Liver (tissue), 9 donors: Measurements from ENCODE around the gene ATG14. TPM values are rescaled to one million over a fixed set of nuclear protein-coding genes. Genes with fewer than 3 reads are reported as not detected.

Experiments
- DNase-seq: peaks from one replicate; pipeline ENCODE4 v3.0.0-alpha.2; 2017; ENCODE audit warnings: low spot score
- H3K27ac ChIP-seq, 2 donors: one replicate each; pipeline ENCODE4 v1.7.0; 2013; ENCODE audit warnings: inconsistent platforms in 2 of 2, low read length in 2 of 2, control low read depth in 1 of 2, low read depth in 1 of 2, mild to moderate bottlenecking in 1 of 2
- H3K27me3 ChIP-seq, 4 donors: one replicate each; pipeline versions ENCODE4 v1.6.1 to v1.7.0; 2013; ENCODE audit warnings: low read length in 3 of 4, inconsistent platforms in 1 of 4, mild to moderate bottlenecking in 1 of 4, moderate library complexity in 1 of 4; ENCODE audit not compliant: control insufficient read depth in 4 of 4, insufficient read depth in 4 of 4
- H3K36me3 ChIP-seq, 4 donors: one replicate each; pipeline versions ENCODE4 v1.6.1 to v1.7.0; 2013; ENCODE audit warnings: low read length in 3 of 4, mild to moderate bottlenecking in 3 of 4, low read depth in 1 of 4, moderate library complexity in 1 of 4; ENCODE audit not compliant: control insufficient read depth in 4 of 4, insufficient read depth in 3 of 4
- H3K4me1 ChIP-seq, 4 donors: one replicate each; pipeline versions ENCODE4 v1.6.1 to v1.7.0; 2013; ENCODE audit warnings: low read length in 3 of 4, mild to moderate bottlenecking in 3 of 4, moderate library complexity in 1 of 4; ENCODE audit not compliant: control insufficient read depth in 4 of 4, insufficient read depth in 4 of 4
- H3K4me3 ChIP-seq, 3 donors: one replicate each; pipeline versions ENCODE4 v1.6.1 to v1.7.0; 2013; ENCODE audit warnings: low read length in 3 of 3, control low read depth in 1 of 3, low read depth in 1 of 3, mild to moderate bottlenecking in 1 of 3
- H3K9ac ChIP-seq, 2 donors: one replicate each; pipeline ENCODE4 v1.7.0; 2013; ENCODE audit warnings: low read length in 2 of 2, mild to moderate bottlenecking in 2 of 2, moderate library complexity in 2 of 2, control low read depth in 1 of 2, low read depth in 1 of 2
- H3K9me3 ChIP-seq, 4 donors: one replicate each; pipeline versions ENCODE4 v1.6.1 to v1.7.0; 2013; ENCODE audit warnings: low read length in 3 of 4; ENCODE audit not compliant: control insufficient read depth in 4 of 4
- FOXA1 ChIP-seq: IDR thresholded peaks from 2 replicates; pipeline ENCODE4 v1.6.1; 2016; ENCODE audit warnings: antibody characterized with exemption
- FOXA2 ChIP-seq: IDR thresholded peaks from 2 replicates; pipeline ENCODE4 v1.6.1; 2016; ENCODE audit warnings: antibody characterized with exemption
- GABPA ChIP-seq, 2 donors: IDR thresholded peaks in 1 of 2; conservative IDR thresholded peaks in 1 of 2; 2 replicates each; pipeline ENCODE4 v1.6.1; 2016; ENCODE audit warnings: antibody characterized with exemption in 2 of 2, mild to moderate bottlenecking in 1 of 2, moderate library complexity in 1 of 2
- HNF4A ChIP-seq, 2 donors: conservative IDR thresholded peaks; 2 replicates each; pipeline ENCODE4 v1.6.1; 2016; ENCODE audit warnings: antibody characterized with exemption in 2 of 2, mild to moderate bottlenecking in 2 of 2
- HNF4G ChIP-seq: IDR thresholded peaks from 2 replicates; pipeline ENCODE4 v1.6.1; 2016; ENCODE audit warnings: antibody characterized with exemption
- NR2F2 ChIP-seq: IDR thresholded peaks from 2 replicates; pipeline ENCODE4 v1.6.1; 2016; ENCODE audit warnings: antibody characterized with exemption
- RAD21 ChIP-seq, 2 donors: IDR thresholded peaks; 2 replicates each; pipeline ENCODE4 v1.6.1; 2016; ENCODE audit warnings: antibody characterized with exemption in 2 of 2, mild to moderate bottlenecking in 2 of 2
- RXRA ChIP-seq, 2 donors: IDR thresholded peaks; 2 replicates each; pipeline ENCODE4 v1.6.1; 2017 to 2018; ENCODE audit warnings: antibody characterized with exemption in 2 of 2, mild to moderate bottlenecking in 1 of 2
- SP1 ChIP-seq: IDR thresholded peaks from 2 replicates; pipeline ENCODE4 v1.6.1; 2018; ENCODE audit warnings: antibody characterized with exemption, mild to moderate bottlenecking
- TAF1 ChIP-seq: conservative IDR thresholded peaks from 2 replicates; pipeline ENCODE4 v1.6.1; 2016; ENCODE audit warnings: antibody characterized with exemption, mild to moderate bottlenecking
- YY1 ChIP-seq: IDR thresholded peaks from 2 replicates; pipeline ENCODE4 v1.6.1; 2016; ENCODE audit warnings: antibody characterized with exemption, mild to moderate bottlenecking
- WGBS: extraction: QIAGEN DNeasy Blood & Tissue Kit; methylation state at CpG from one replicate; pipeline ENCODE4 v1.1.7; 2013; 5-methylcytosine and 5-hydroxymethylcytosine counted together
- polyA plus RNA-seq, 2 donors: library from polyadenylated mRNA; stranded (reverse) in 1 of 2; unstranded in 1 of 2; fragments of 200-250 nt in 1 of 2; fragments of >200 nt in 1 of 2; fragmentation: Nextera tagmentation in 1 of 2; extraction: Ambion mirVana in 1 of 2; gene quantifications; one replicate each; pipeline versions ENCODE4 v1.2.1 to v1.2.3, GENCODE V29; 2013 to 2015
- total RNA-seq, 2 donors: library from RNA; depleted of rRNA; stranded (reverse); fragments of >200 nt; gene quantifications; one replicate each; pipeline ENCODE4 v1.2.3, GENCODE V29; 2014
- TF ChIP-seq, protein P1 (sequence below): IDR thresholded peaks from 2 replicates; pipeline ENCODE4 v1.6.1; 2016; ENCODE audit warnings: antibody characterized with exemption, mild to moderate bottlenecking
- TF ChIP-seq, protein P2 (sequence below): IDR thresholded peaks from 2 replicates; pipeline ENCODE4 v1.6.1; 2016; ENCODE audit warnings: antibody characterized with exemption
- TF ChIP-seq, protein P3 (sequence below): IDR thresholded peaks from 2 replicates; pipeline ENCODE4 v1.6.1; 2016; ENCODE audit warnings: antibody characterized with exemption
- TF ChIP-seq, protein P4 (sequence below): fragments of 150-350 bp; IDR thresholded peaks from 2 replicates; pipeline ENCODE4 v1.5.1; 2017; ENCODE audit warnings: improper control_type of control experiment, low read depth, low read length; ENCODE audit not compliant: missing input control
- TF ChIP-seq, protein P5 (sequence below): IDR thresholded peaks from 2 replicates; pipeline ENCODE4 v1.6.1; 2016; ENCODE audit warnings: antibody characterized with exemption
- donor health status: healthy.
- donor health status: healthy.
- donor health status: healthy.
- donor health status: healthy.
- donor health status: healthy.

The ATG14 gene
- total and polyA plus RNA-seq, 4 donors = 1.9 to 16.0 (median 4.4) TPM

DNA sequence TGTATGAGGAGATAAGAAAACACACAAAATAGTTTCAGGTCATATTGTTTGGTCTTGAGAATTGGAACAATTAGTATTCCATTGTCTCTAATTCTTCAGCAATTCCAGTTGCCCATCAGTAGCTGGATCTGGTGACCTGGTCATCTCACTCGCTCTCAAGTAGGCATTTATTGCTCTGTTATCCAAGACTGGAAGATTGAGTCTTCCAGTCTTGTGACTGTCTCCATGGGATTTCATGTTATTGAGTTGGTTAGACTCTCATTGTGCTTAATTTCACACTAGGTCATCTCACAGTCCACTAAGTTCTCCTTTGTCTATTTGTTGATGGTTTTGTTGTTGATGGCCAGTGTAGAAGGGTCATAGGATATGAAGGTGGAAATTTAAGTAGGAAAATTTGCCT lies 92.9 kb downstream of the ATG14 start (continued):
- TF ChIP-seq, protein P1, sequence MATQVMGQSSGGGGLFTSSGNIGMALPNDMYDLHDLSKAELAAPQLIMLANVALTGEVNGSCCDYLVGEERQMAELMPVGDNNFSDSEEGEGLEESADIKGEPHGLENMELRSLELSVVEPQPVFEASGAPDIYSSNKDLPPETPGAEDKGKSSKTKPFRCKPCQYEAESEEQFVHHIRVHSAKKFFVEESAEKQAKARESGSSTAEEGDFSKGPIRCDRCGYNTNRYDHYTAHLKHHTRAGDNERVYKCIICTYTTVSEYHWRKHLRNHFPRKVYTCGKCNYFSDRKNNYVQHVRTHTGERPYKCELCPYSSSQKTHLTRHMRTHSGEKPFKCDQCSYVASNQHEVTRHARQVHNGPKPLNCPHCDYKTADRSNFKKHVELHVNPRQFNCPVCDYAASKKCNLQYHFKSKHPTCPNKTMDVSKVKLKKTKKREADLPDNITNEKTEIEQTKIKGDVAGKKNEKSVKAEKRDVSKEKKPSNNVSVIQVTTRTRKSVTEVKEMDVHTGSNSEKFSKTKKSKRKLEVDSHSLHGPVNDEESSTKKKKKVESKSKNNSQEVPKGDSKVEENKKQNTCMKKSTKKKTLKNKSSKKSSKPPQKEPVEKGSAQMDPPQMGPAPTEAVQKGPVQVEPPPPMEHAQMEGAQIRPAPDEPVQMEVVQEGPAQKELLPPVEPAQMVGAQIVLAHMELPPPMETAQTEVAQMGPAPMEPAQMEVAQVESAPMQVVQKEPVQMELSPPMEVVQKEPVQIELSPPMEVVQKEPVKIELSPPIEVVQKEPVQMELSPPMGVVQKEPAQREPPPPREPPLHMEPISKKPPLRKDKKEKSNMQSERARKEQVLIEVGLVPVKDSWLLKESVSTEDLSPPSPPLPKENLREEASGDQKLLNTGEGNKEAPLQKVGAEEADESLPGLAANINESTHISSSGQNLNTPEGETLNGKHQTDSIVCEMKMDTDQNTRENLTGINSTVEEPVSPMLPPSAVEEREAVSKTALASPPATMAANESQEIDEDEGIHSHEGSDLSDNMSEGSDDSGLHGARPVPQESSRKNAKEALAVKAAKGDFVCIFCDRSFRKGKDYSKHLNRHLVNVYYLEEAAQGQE = no peak
- no peak for TF ChIP-seq FOXA2

DNA sequence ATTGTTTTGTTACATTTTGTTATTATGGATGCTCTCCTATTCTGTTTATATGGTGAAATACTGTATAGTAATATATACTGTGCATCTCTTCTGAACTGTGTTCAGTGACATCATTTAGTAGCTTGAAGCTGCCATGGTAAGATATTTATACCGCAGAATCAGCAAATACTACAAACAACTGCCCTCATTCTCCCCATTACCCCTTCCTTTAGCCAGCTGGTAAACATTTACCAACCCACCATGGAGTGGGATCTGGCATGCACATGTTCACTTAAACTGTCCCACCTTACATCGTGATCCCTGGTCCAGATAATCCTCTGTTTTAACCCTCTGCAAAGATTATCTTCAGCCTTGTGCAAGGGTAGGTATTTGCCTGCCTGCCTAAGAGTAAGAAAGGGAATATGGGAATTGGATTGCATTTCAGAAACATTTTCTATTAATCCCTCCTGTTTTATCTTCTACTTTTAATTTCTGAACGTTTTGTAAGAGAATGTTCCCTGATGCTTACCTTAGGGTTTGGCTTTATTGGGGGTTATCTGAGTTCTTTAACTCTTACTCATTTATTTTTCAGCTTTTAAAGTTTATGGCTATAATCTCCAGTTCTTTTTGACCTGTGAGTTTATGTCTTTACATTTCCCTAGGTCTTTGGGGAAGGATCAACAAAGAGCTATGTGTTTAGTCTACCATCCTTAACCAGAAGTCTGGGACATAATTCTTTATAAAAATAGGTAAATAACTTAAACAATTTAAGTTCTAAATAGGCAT lies 93.9 kb downstream of the ATG14 start:
- no peak overlapping the region for H3K9ac ChIP-seq
- H3K27me3 ChIP-seq = no peaks in the 10 kb centered on the region
- H3K36me3 ChIP-seq = peaks cover 0 to 7% (median 4%) of the 10 kb centered on the region in 4 donors
- TF ChIP-seq, protein P1 = no peak
- TF ChIP-seq RAD21 (IDR thresholded peaks at IDR 0.05) (no peak), HNF4A (conservative IDR thresholded peaks at IDR 0.05) (no peak), YY1 (no peak), GABPA (IDR thresholded peaks at IDR 0.05 in 1 of 2, conservative IDR thresholded peaks at IDR 0.05 in 1 of 2) (no peak), HNF4G (no peak)
- TF ChIP-seq, protein P2, sequence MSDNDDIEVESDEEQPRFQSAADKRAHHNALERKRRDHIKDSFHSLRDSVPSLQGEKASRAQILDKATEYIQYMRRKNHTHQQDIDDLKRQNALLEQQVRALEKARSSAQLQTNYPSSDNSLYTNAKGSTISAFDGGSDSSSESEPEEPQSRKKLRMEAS = no peak
- H3K4me1 ChIP-seq = no peaks in the 10 kb centered on the region
- no peak overlapping the region for H3K27ac ChIP-seq
- peaks cover 0 to under 1% (median under 1%) of the 10 kb centered on the region in 4 donors for H3K9me3 ChIP-seq
- 59% methylated on average over 3 of the region's 3 CpGs for WGBS
- H3K4me3 ChIP-seq = no peak overlapping the region
- no peak for DNase-seq

DNA sequence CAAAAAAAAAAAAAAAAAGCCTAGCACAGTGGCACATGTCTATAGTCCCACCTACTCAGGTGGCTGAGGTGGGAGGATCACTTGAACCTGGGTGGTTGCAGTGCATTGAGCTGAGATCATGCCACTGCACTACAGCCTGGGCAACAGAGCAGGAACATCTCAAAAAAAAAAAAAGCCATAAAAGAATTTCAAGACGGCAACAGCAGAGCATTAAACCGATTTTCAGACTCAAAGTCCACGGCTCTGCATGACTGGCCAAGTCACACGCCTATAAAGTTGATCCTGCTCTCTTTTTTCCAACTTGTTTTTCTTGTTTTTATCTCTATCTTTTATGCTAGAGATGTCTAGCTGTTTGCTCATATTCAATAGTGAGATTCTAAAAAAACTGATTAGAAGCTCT lies 95.1 kb downstream of the ATG14 start:
- no peaks in the 10 kb centered on the region for H3K27me3 ChIP-seq
- H3K4me3 ChIP-seq = no peak overlapping the region
- H3K27ac ChIP-seq = no peak overlapping the region
- peaks cover 0 to 7% (median under 1%) of the 10 kb centered on the region in 4 donors for H3K9me3 ChIP-seq
- DNase-seq = no peak
- peaks cover 0 to 7% (median 4%) of the 10 kb centered on the region in 4 donors for H3K36me3 ChIP-seq
- H3K4me1 ChIP-seq = no peaks in the 10 kb centered on the region
- H3K9ac ChIP-seq = no peak overlapping the region
- 80% methylated on average over 4 of the region's 4 CpGs for WGBS
- TF ChIP-seq GABPA (IDR thresholded peaks at IDR 0.05 in 1 of 2, conservative IDR thresholded peaks at IDR 0.05 in 1 of 2) = no peak
- no peak for TF ChIP-seq SP1
- TF ChIP-seq, protein P3, sequence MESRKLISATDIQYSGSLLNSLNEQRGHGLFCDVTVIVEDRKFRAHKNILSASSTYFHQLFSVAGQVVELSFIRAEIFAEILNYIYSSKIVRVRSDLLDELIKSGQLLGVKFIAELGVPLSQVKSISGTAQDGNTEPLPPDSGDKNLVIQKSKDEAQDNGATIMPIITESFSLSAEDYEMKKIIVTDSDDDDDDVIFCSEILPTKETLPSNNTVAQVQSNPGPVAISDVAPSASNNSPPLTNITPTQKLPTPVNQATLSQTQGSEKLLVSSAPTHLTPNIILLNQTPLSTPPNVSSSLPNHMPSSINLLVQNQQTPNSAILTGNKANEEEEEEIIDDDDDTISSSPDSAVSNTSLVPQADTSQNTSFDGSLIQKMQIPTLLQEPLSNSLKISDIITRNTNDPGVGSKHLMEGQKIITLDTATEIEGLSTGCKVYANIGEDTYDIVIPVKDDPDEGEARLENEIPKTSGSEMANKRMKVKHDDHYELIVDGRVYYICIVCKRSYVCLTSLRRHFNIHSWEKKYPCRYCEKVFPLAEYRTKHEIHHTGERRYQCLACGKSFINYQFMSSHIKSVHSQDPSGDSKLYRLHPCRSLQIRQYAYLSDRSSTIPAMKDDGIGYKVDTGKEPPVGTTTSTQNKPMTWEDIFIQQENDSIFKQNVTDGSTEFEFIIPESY = no peak
- TF ChIP-seq TAF1 = no peak
- TF ChIP-seq, protein P4, sequence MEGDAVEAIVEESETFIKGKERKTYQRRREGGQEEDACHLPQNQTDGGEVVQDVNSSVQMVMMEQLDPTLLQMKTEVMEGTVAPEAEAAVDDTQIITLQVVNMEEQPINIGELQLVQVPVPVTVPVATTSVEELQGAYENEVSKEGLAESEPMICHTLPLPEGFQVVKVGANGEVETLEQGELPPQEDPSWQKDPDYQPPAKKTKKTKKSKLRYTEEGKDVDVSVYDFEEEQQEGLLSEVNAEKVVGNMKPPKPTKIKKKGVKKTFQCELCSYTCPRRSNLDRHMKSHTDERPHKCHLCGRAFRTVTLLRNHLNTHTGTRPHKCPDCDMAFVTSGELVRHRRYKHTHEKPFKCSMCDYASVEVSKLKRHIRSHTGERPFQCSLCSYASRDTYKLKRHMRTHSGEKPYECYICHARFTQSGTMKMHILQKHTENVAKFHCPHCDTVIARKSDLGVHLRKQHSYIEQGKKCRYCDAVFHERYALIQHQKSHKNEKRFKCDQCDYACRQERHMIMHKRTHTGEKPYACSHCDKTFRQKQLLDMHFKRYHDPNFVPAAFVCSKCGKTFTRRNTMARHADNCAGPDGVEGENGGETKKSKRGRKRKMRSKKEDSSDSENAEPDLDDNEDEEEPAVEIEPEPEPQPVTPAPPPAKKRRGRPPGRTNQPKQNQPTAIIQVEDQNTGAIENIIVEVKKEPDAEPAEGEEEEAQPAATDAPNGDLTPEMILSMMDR = no peak
- TF ChIP-seq NR2F2 = no peak
- no peak for TF ChIP-seq RAD21 (IDR thresholded peaks at IDR 0.05)
- no peak for TF ChIP-seq FOXA2
- no peak for TF ChIP-seq HNF4A (conservative IDR thresholded peaks at IDR 0.05)
- TF ChIP-seq, protein P2 = no peak
- TF ChIP-seq RXRA (IDR thresholded peaks at IDR 0.05) = no peak
- TF ChIP-seq, protein P5, sequence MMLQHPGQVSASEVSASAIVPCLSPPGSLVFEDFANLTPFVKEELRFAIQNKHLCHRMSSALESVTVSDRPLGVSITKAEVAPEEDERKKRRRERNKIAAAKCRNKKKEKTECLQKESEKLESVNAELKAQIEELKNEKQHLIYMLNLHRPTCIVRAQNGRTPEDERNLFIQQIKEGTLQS = no peak
- no peak for TF ChIP-seq FOXA1
- TF ChIP-seq YY1 = no peak
- TF ChIP-seq HNF4G = no peak
